Neural cell (in vitro differentiated cells): Measurements from ENCODE around the gene GPER1. TPM values are rescaled to one million over a fixed set of nuclear protein-coding genes. Genes with fewer than 3 reads are reported as not detected.

Source experiments
- H2AFZ ChIP-seq: fragments of 200-600, 300-800 bp; sonication (generic), shearing (Covaris generic); 2 replicates; pipeline ENCODE4 v1.6.0; 2014; ENCODE audit warnings: low read depth, mild to moderate bottlenecking, antibody characterized with exemption, low read length, moderate library complexity
- H3F3A ChIP-seq: fragments of 200-600 bp; shearing (Covaris generic); 2 replicates; pipeline ENCODE4 v1.6.1; 2016; ENCODE audit warnings: mild to moderate bottlenecking, moderate library complexity, mixed read lengths, antibody characterized with exemption, low read length; ENCODE audit not compliant: insufficient read depth, poor library complexity, severe bottlenecking
- H3K27ac ChIP-seq: fragments of 200-600, 300-800 bp; sonication (generic), shearing (Covaris generic); 2 replicates; pipeline ENCODE4 v1.5.1; 2014; ENCODE audit warnings: mild to moderate bottlenecking, low read length, moderate library complexity
- H3K27me3 ChIP-seq: fragments of 300-800, 200-600 bp; sonication (generic), shearing (Covaris generic); 2 replicates; pipeline ENCODE4 v1.6.0; 2014; ENCODE audit warnings: mild to moderate bottlenecking, low read depth, low read length, moderate library complexity; ENCODE audit not compliant: insufficient read depth
- H3K36me3 ChIP-seq: fragments of 300-800, 200-600 bp; sonication (generic), shearing (Covaris generic); 2 replicates; pipeline ENCODE4 v1.5.1; 2014; ENCODE audit warnings: mild to moderate bottlenecking, antibody characterized with exemption, low read length, moderate library complexity; ENCODE audit not compliant: insufficient read depth
- H3K4me2 ChIP-seq: fragments of 300-800, 200-600 bp; sonication (generic), shearing (Covaris generic); 2 replicates; pipeline ENCODE4 v1.6.0; 2014; ENCODE audit warnings: mild to moderate bottlenecking, low read length
- H3K4me3 ChIP-seq: fragments of 300-800, 200-600 bp; sonication (generic), shearing (Covaris generic); 2 replicates; pipeline ENCODE4 v1.5.1; 2014; ENCODE audit warnings: mild to moderate bottlenecking, low read length, moderate library complexity
- H3K79me2 ChIP-seq: fragments of 200-600 bp; shearing (Covaris generic); replicated peaks from 2 replicates; pipeline ENCODE4 v1.6.0; 2014; ENCODE audit warnings: mild to moderate bottlenecking, low read length, moderate library complexity; ENCODE audit not compliant: insufficient read depth
- H3K9ac ChIP-seq: fragments of 300-800, 200-600 bp; sonication (generic), shearing (Covaris generic); 2 replicates; pipeline ENCODE4 v1.6.1; 2016; ENCODE audit warnings: mild to moderate bottlenecking, low read length, mixed read lengths
- H3K9me2 ChIP-seq: fragments of 200-600 bp; shearing (Covaris generic); 2 replicates; pipeline ENCODE4 v1.6.1; 2016; ENCODE audit warnings: mild to moderate bottlenecking, low read length, mixed read lengths; ENCODE audit not compliant: insufficient read depth
- H3K9me3 ChIP-seq: fragments of 200-600, 300-800 bp; sonication (generic), shearing (Covaris generic); 2 replicates; pipeline ENCODE4 v1.6.1; 2016; ENCODE audit warnings: mild to moderate bottlenecking, mixed run types, low read length, moderate library complexity, mixed read lengths
- H4K20me1 ChIP-seq: fragments of 200-600 bp; shearing (Covaris generic); 2 replicates; pipeline ENCODE4 v1.6.1; 2016; ENCODE audit warnings: mild to moderate bottlenecking, mixed run types; ENCODE audit not compliant: insufficient read depth
- CTCF ChIP-seq: fragments of 450-650 bp; IDR thresholded peaks from 2 replicates; pipeline ENCODE4 v1.5.1; 2014; ENCODE audit warnings: antibody characterized with exemption, mild to moderate bottlenecking, moderate library complexity; ENCODE audit not compliant: poor library complexity, severe bottlenecking
- EP300 ChIP-seq: fragments of 450-650 bp; conservative IDR thresholded peaks from 2 replicates; pipeline ENCODE4 v1.6.1; 2014; ENCODE audit warnings: antibody characterized with exemption, mild to moderate bottlenecking, moderate library complexity; ENCODE audit not compliant: poor library complexity, severe bottlenecking
- EZH2 ChIP-seq: fragments of 200-600, 300-800 bp; shearing (Covaris generic), sonication (generic); IDR thresholded peaks from 2 replicates; pipeline ENCODE4 v1.6.1; 2014; ENCODE audit warnings: antibody characterized with exemption, low read length, borderline replicate concordance, mild to moderate bottlenecking; ENCODE audit not compliant: insufficient read depth, poor library complexity, severe bottlenecking
- MXI1 ChIP-seq: fragments of 450-650 bp; conservative IDR thresholded peaks from 2 replicates; pipeline ENCODE4 v1.6.1; 2014; ENCODE audit warnings: antibody characterized with exemption, mild to moderate bottlenecking; ENCODE audit not compliant: poor library complexity, severe bottlenecking
- POLR2AphosphoS5 ChIP-seq: IDR thresholded peaks from 2 replicates; pipeline ENCODE4 v1.6.1; 2012
- RAD21 ChIP-seq: fragments of 450-650 bp; conservative IDR thresholded peaks from 2 replicates; pipeline ENCODE4 v1.6.1; 2014; ENCODE audit warnings: antibody characterized with exemption, mild to moderate bottlenecking, moderate library complexity
- SMC3 ChIP-seq: fragments of 450-650 bp; conservative IDR thresholded peaks from 2 replicates; pipeline ENCODE4 v1.6.1; 2014; ENCODE audit warnings: antibody characterized with exemption, mild to moderate bottlenecking, moderate library complexity; ENCODE audit not compliant: poor library complexity
- TAF1 ChIP-seq: IDR thresholded peaks from 2 replicates; pipeline ENCODE4 v1.6.1; 2012; ENCODE audit warnings: low read depth
- polyA plus RNA-seq: library from polyadenylated mRNA; depleted of rRNA; stranded (reverse); fragments of >200 nt; gene quantifications from 2 replicates; pipeline ENCODE4 v1.2.3, GENCODE V29; 2014
- TF ChIP-seq, protein P1 (sequence below): IDR thresholded peaks from 2 replicates; pipeline ENCODE4 v1.6.1; 2012; ENCODE audit warnings: borderline replicate concordance

GPER1 gene
- polyA plus RNA-seq, 1 donor from 2014 or later: not detected

DNA sequence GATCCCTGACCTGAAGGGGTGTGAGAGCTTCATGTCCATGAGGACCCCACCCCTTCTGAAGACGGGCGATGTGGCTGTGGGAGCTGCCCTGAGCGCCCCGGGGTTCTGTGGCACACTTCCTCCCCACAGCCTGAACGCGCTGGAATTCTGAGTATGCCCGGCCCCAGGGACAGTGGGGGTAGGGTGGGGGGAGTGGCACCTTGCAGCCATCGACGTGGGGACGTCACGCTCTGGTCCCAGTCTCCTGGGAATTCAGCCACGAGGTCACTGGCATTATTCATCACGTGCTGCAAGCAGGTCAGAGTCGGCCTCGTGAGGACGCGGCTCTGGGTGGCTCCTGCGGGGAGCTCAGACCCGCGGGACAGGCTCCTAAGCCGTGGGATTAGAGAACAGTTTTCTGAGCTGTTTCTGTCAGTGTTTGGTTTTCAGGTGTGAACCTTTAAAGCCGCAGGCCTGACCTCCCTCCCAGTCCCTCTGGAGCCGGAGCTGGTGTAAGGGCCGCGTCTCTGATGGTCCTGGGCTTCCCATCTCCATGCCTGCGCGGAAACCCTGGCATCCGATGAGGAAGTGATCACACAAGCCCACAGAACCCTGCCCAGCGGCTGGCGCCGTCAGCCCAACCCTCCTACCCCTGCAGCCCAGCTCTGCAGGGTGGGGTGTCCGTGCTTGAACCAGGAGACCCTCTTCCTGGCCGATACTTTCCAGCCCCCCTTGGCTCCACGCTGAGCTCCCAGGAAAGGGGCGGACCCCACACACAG, 27.4 kb upstream of the GPER1 start:
- no peaks in the 10 kb centered on the region for H3K36me3 ChIP-seq
- H3K9me2 ChIP-seq: no peaks in the 10 kb centered on the region
- no peak overlapping the region for H2AFZ ChIP-seq
- H3F3A ChIP-seq: no peaks in the 10 kb centered on the region
- H4K20me1 ChIP-seq: no peaks in the 10 kb centered on the region
- no peaks in the 10 kb centered on the region for H3K9me3 ChIP-seq
- H3K4me2 ChIP-seq: no peak overlapping the region
- H3K9ac ChIP-seq: no peak overlapping the region
- TF ChIP-seq POLR2AphosphoS5 (no peak), CTCF (no peak), EP300 (no peak), RAD21 (no peak), MXI1 (no peak), EZH2 (no peak), TAF1 (no peak), SMC3 (no peak)
- TF ChIP-seq, protein P1, sequence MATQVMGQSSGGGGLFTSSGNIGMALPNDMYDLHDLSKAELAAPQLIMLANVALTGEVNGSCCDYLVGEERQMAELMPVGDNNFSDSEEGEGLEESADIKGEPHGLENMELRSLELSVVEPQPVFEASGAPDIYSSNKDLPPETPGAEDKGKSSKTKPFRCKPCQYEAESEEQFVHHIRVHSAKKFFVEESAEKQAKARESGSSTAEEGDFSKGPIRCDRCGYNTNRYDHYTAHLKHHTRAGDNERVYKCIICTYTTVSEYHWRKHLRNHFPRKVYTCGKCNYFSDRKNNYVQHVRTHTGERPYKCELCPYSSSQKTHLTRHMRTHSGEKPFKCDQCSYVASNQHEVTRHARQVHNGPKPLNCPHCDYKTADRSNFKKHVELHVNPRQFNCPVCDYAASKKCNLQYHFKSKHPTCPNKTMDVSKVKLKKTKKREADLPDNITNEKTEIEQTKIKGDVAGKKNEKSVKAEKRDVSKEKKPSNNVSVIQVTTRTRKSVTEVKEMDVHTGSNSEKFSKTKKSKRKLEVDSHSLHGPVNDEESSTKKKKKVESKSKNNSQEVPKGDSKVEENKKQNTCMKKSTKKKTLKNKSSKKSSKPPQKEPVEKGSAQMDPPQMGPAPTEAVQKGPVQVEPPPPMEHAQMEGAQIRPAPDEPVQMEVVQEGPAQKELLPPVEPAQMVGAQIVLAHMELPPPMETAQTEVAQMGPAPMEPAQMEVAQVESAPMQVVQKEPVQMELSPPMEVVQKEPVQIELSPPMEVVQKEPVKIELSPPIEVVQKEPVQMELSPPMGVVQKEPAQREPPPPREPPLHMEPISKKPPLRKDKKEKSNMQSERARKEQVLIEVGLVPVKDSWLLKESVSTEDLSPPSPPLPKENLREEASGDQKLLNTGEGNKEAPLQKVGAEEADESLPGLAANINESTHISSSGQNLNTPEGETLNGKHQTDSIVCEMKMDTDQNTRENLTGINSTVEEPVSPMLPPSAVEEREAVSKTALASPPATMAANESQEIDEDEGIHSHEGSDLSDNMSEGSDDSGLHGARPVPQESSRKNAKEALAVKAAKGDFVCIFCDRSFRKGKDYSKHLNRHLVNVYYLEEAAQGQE: no peak
- H3K27ac ChIP-seq: no peak overlapping the region
- H3K4me3 ChIP-seq: no peak overlapping the region
- H3K79me2 ChIP-seq: no peaks in the 10 kb centered on the region
- H3K27me3 ChIP-seq: no peaks in the 10 kb centered on the region

GRCh38 chr7:1061180-1061579, 26.7 kb upstream of the GPER1 start:
- no peaks in the 10 kb centered on the region for H4K20me1 ChIP-seq

More at GRCh38 chr7:1061180-1061579, 26.7 kb upstream of the GPER1 start:
- Histone ChIP-seq H3K9me3 (no peaks in the 10 kb centered on the region), H3K9me2 (no peaks in the 10 kb centered on the region), H3K27me3 (no peaks in the 10 kb centered on the region), H3K4me2 (no peak overlapping the region), H3K36me3 (no peaks in the 10 kb centered on the region), H3K79me2 (no peaks in the 10 kb centered on the region), H2AFZ (no peak overlapping the region), H3F3A (no peaks in the 10 kb centered on the region), H3K27ac (no peak overlapping the region), H3K4me3 (no peak overlapping the region), H3K9ac (no peak overlapping the region)
- no peak for TF ChIP-seq RAD21
- TF ChIP-seq, protein P1: no peak
- no peak for TF ChIP-seq CTCF
- no peak for TF ChIP-seq SMC3
- no peak for TF ChIP-seq POLR2AphosphoS5
- no peak for TF ChIP-seq MXI1
- TF ChIP-seq TAF1: no peak
- no peak for TF ChIP-seq EP300
